ENCODE results near the gene CADM2.

Gene CADM2

DNA sequence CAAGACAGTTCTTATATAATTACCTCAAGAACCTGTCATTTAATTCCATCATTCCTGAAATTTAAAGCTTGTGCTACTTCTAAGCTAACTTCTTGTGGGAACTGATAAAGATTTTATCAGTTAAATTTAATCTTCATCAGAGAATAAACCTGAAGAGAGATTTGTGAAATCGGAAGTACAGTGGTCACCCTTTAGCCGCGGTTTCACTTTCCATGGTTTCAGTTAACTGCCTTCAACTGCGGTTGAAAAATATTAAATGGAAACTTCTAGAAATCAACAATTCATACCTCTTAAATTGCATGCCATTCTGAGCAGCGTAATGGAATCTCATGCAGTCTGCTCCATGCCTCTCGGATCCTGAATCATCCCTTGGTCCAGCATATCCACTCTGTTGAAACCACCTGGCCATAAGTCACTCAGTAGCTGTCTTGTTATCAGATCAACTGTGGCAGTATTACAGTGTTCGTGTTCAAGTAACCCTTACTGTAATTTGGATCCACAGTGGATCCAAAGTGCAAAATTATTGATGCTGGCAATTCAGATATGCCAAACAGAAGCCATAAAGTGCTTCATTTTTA lies 626.1 kb downstream of the CADM2 start:
- DNase-seq (ENCODE audit: low read depth, low spot score): no peak
- TF ChIP-seq EZH2 (IDR thresholded peaks at IDR 0.05) (no peak), FOXP2 (optimal IDR thresholded peaks at IDR 0.05; ENCODE audit: control extremely low read depth, extremely low read length, insufficient read depth) (no peak)
- Histone ChIP-seq H3K36me3 (ENCODE audit: insufficient read depth, low read length) (no peaks in the 10 kb centered on the region), H3K9me3 (ENCODE audit: low read depth, low read length) (no peaks in the 10 kb centered on the region), H3K9ac (ENCODE audit: insufficient read length) (no peak overlapping the region), H3K27ac (no peak overlapping the region), H3K4me3 (no peak overlapping the region)

GRCh38 chr3:85586018-85586417 lies 627.2 kb downstream of the CADM2 start:
- TF ChIP-seq POLR2AphosphoS5 (IDR thresholded peaks at IDR 0.05; ENCODE audit: borderline replicate concordance, low read depth, low read length): no peak
- no peak for TF ChIP-seq FOXP2 (optimal IDR thresholded peaks at IDR 0.05; ENCODE audit: control extremely low read depth, extremely low read length, insufficient read depth)
- no peak for TF ChIP-seq EZH2 (IDR thresholded peaks at IDR 0.05)
- no peak for DNase-seq (ENCODE audit: low read depth, low spot score)
- Histone ChIP-seq H3K9ac (ENCODE audit: insufficient read length) (no peak overlapping the region), H3K36me3 (ENCODE audit: insufficient read depth, low read length) (no peaks in the 10 kb centered on the region), H3K9me3 (ENCODE audit: low read depth, low read length) (no peaks in the 10 kb centered on the region), H3K27ac (no peak overlapping the region), H3K4me3 (no peak overlapping the region)

GRCh38 chr3:85589145-85589544 lies 630.4 kb downstream of the CADM2 start:
- TF ChIP-seq POLR2AphosphoS5 (IDR thresholded peaks at IDR 0.05; ENCODE audit: borderline replicate concordance, low read depth, low read length) (no peak), FOXP2 (optimal IDR thresholded peaks at IDR 0.05; ENCODE audit: control extremely low read depth, extremely low read length, insufficient read depth) (no peak), EZH2 (IDR thresholded peaks at IDR 0.05) (no peak)
- no peaks in the 10 kb centered on the region for H3K9me3 ChIP-seq (ENCODE audit: low read depth, low read length)
- H3K9ac ChIP-seq (ENCODE audit: insufficient read length): no peak overlapping the region
- no peak for DNase-seq (ENCODE audit: low read depth, low spot score)
- H3K36me3 ChIP-seq (ENCODE audit: insufficient read depth, low read length): no peaks in the 10 kb centered on the region
- H3K4me3 ChIP-seq: no peak overlapping the region
- H3K27ac ChIP-seq: no peak overlapping the region

- DNase-seq (ENCODE audit: low read depth, low spot score): no peak
- Histone ChIP-seq H3K4me3 (no peak overlapping the region), H3K27ac (no peak overlapping the region), H3K9ac (ENCODE audit: insufficient read length) (no peak overlapping the region), H3K36me3 (ENCODE audit: insufficient read depth, low read length) (no peaks in the 10 kb centered on the region), H3K9me3 (ENCODE audit: low read depth, low read length) (no peaks in the 10 kb centered on the region)
- TF ChIP-seq POLR2AphosphoS5 (IDR thresholded peaks at IDR 0.05; ENCODE audit: borderline replicate concordance, low read depth, low read length) (no peak), EZH2 (IDR thresholded peaks at IDR 0.05) (no peak), FOXP2 (optimal IDR thresholded peaks at IDR 0.05; ENCODE audit: control extremely low read depth, extremely low read length, insufficient read depth) (no peak)
Observed at GRCh38 chr3:85591451-85591850, 632.7 kb downstream of the CADM2 start.

GRCh38 chr3:85592256-85592655 lies 633.5 kb downstream of the CADM2 start:
- H3K36me3 ChIP-seq (ENCODE audit: insufficient read depth, low read length): no peaks in the 10 kb centered on the region
- no peak overlapping the region for H3K9ac ChIP-seq (ENCODE audit: insufficient read length)
- DNase-seq (ENCODE audit: low read depth, low spot score): no peak
- TF ChIP-seq FOXP2 (optimal IDR thresholded peaks at IDR 0.05; ENCODE audit: control extremely low read depth, extremely low read length, insufficient read depth): no peak
- no peak for TF ChIP-seq POLR2AphosphoS5 (IDR thresholded peaks at IDR 0.05; ENCODE audit: borderline replicate concordance, low read depth, low read length)
- no peak for TF ChIP-seq EZH2 (IDR thresholded peaks at IDR 0.05)
- H3K27ac ChIP-seq: no peak overlapping the region
- no peak overlapping the region for H3K4me3 ChIP-seq
- H3K9me3 ChIP-seq (ENCODE audit: low read depth, low read length): no peaks in the 10 kb centered on the region

- DNase-seq (ENCODE audit: low read depth, low spot score): no peak
- TF ChIP-seq FOXP2 (optimal IDR thresholded peaks at IDR 0.05; ENCODE audit: control extremely low read depth, extremely low read length, insufficient read depth) (no peak), POLR2AphosphoS5 (IDR thresholded peaks at IDR 0.05; ENCODE audit: borderline replicate concordance, low read depth, low read length) (no peak), EZH2 (IDR thresholded peaks at IDR 0.05) (no peak)
- Histone ChIP-seq H3K4me3 (no peak overlapping the region), H3K36me3 (ENCODE audit: insufficient read depth, low read length) (no peaks in the 10 kb centered on the region), H3K27ac (no peak overlapping the region), H3K9me3 (ENCODE audit: low read depth, low read length) (no peaks in the 10 kb centered on the region), H3K9ac (ENCODE audit: insufficient read length) (no peak overlapping the region)
Observed at GRCh38 chr3:85594676-85595075, 635.9 kb downstream of the CADM2 start.

DNA sequence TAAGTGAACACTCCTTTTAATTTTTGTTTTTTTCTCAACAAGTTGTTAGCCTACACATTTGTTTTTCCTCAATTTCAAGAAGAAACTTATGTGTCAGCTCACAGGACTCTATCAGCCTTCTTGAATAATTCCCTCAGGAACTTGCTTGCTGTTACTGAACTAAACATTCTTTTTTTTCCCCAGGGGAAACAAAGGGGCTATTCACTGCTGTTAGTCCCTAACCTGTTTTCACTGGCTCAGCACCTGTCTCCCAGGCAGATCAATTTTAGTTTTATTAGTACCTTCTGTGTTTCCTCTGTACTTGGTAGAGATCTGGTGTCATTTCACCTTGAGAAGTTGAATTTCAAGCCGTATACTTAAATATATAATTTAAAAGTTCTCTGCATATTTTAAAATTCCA lies 644.6 kb downstream of the CADM2 start:
- no peaks in the 10 kb centered on the region for H3K36me3 ChIP-seq (ENCODE audit: insufficient read depth, low read length)
- no peak for DNase-seq (ENCODE audit: low read depth, low spot score)
- H3K9me3 ChIP-seq (ENCODE audit: low read depth, low read length): no peaks in the 10 kb centered on the region
- H3K4me3 ChIP-seq: no peak overlapping the region
- no peak overlapping the region for H3K9ac ChIP-seq (ENCODE audit: insufficient read length)
- H3K27ac ChIP-seq: no peak overlapping the region
- no peak for TF ChIP-seq EZH2 (IDR thresholded peaks at IDR 0.05)

- no peak overlapping the region for H3K9ac ChIP-seq (ENCODE audit: insufficient read length)
- TF ChIP-seq EZH2 (IDR thresholded peaks at IDR 0.05) (no peak), POLR2AphosphoS5 (IDR thresholded peaks at IDR 0.05; ENCODE audit: borderline replicate concordance, low read depth, low read length) (no peak), FOXP2 (optimal IDR thresholded peaks at IDR 0.05; ENCODE audit: control extremely low read depth, extremely low read length, insufficient read depth) (no peak)
- DNase-seq (ENCODE audit: low read depth, low spot score): no peak
- H3K36me3 ChIP-seq (ENCODE audit: insufficient read depth, low read length): no peaks in the 10 kb centered on the region
- H3K27ac ChIP-seq: no peak overlapping the region
- H3K4me3 ChIP-seq: no peak overlapping the region
- no peaks in the 10 kb centered on the region for H3K9me3 ChIP-seq (ENCODE audit: low read depth, low read length)
Observed at GRCh38 chr3:85604641-85605040, 645.9 kb downstream of the CADM2 start.

- H3K27ac ChIP-seq: no peak overlapping the region
- no peak overlapping the region for H3K4me3 ChIP-seq
- no peak for TF ChIP-seq EZH2 (IDR thresholded peaks at IDR 0.05)
- no peak for TF ChIP-seq POLR2AphosphoS5 (IDR thresholded peaks at IDR 0.05; ENCODE audit: borderline replicate concordance, low read depth, low read length)
- no peak for TF ChIP-seq FOXP2 (optimal IDR thresholded peaks at IDR 0.05; ENCODE audit: control extremely low read depth, extremely low read length, insufficient read depth)
- no peak for DNase-seq (ENCODE audit: low read depth, low spot score)
- H3K36me3 ChIP-seq (ENCODE audit: insufficient read depth, low read length): no peaks in the 10 kb centered on the region
- H3K9ac ChIP-seq (ENCODE audit: insufficient read length): no peak overlapping the region
- H3K9me3 ChIP-seq (ENCODE audit: low read depth, low read length): no peaks in the 10 kb centered on the region
Observed at GRCh38 chr3:85605066-85605465, 646.3 kb downstream of the CADM2 start.

Measured in SK-N-MC (cell line).